Urinary bladder (tissue), 4 donors: ENCODE results near the gene NRCAM. TPM values are rescaled to one million over a fixed set of nuclear protein-coding genes. Genes with fewer than 3 reads are reported as not detected.

Experiments used
- DNase-seq: peaks from one replicate; pipeline ENCODE4 v3.0.0-alpha.2; 2015; ENCODE audit errors: extremely low spot score
- H3K27ac ChIP-seq: one replicate; pipeline ENCODE4 v1.5.1; 2013; ENCODE audit warnings: low read depth, mild to moderate bottlenecking, moderate library complexity
- H3K36me3 ChIP-seq: one replicate; pipeline ENCODE4 v1.6.1; 2013; ENCODE audit warnings: mild to moderate bottlenecking, moderate library complexity; ENCODE audit not compliant: insufficient read depth
- H3K4me1 ChIP-seq: one replicate; pipeline ENCODE4 v1.6.1; 2013; ENCODE audit warnings: mild to moderate bottlenecking, moderate library complexity; ENCODE audit not compliant: insufficient read depth
- H3K4me3 ChIP-seq: one replicate; pipeline ENCODE4 v1.5.1; 2013; ENCODE audit warnings: low read depth, low read length
- WGBS: extraction: QIAGEN DNeasy Blood & Tissue Kit; methylation state at CpG from one replicate; pipeline ENCODE4 v1.1.7; 2013; 5-methylcytosine and 5-hydroxymethylcytosine counted together
- polyA plus RNA-seq: library from polyadenylated mRNA; stranded (reverse); fragments of 200-250 nt; gene quantifications from one replicate; pipeline ENCODE4 v1.2.3, GENCODE V29; 2013
- total RNA-seq: library from RNA; depleted of rRNA; stranded (reverse); fragments of >200 nt; gene quantifications from one replicate; pipeline ENCODE4 v1.2.3, GENCODE V29; 2014
- donor health status: healthy with polysubstance abuse.
- donor health status: healthy.

NRCAM gene
- total and polyA plus RNA-seq, 2 donors, result 2.0 to 9.7 TPM

GRCh38 chr7:108248418-108248817, 207.8 kb downstream of the NRCAM start:
- Histone ChIP-seq H3K36me3 (no peaks in the 10 kb centered on the region), H3K4me3 (no peak overlapping the region), H3K4me1 (no peaks in the 10 kb centered on the region), H3K27ac (no peak overlapping the region)
- WGBS, result 73% methylated on average over 2 of the region's 2 CpGs
- DNase-seq, result no peak

GRCh38 chr7:108247614-108248013, 208.6 kb downstream of the NRCAM start:
- 81% methylated on average over 1 of the region's 1 CpG for WGBS
- no peak overlapping the region for H3K4me3 ChIP-seq
- no peak for DNase-seq
- no peaks in the 10 kb centered on the region for H3K36me3 ChIP-seq
- H3K4me1 ChIP-seq, result no peaks in the 10 kb centered on the region
- H3K27ac ChIP-seq, result no peak overlapping the region

GRCh38 chr7:108246227-108246837, 209.9 kb downstream of the NRCAM start:
- no peak for DNase-seq
- WGBS, result 49% methylated on average over 1 of the region's 1 CpG
- H3K4me3 ChIP-seq, result no peak overlapping the region
- H3K4me1 ChIP-seq, result no peaks in the 10 kb centered on the region
- no peak overlapping the region for H3K27ac ChIP-seq
- no peaks in the 10 kb centered on the region for H3K36me3 ChIP-seq

- DNase-seq, result no peak
These were observed 210.6 kb downstream of the NRCAM start for GRCh38 chr7:108245523-108246226.

GRCh38 chr7:108244110-108244509, 212.1 kb downstream of the NRCAM start:
- H3K27ac ChIP-seq, result no peak overlapping the region
- H3K36me3 ChIP-seq, result no peaks in the 10 kb centered on the region
- DNase-seq, result no peak
- WGBS, result 90% methylated on average over 3 of the region's 3 CpGs
- H3K4me1 ChIP-seq, result no peaks in the 10 kb centered on the region
- H3K4me3 ChIP-seq, result no peak overlapping the region

More at GRCh38 chr7:108245523-108246226, 210.6 kb downstream of the NRCAM start:
- 66% methylated on average over 2 of the region's 2 CpGs for WGBS
- Histone ChIP-seq H3K27ac (no peak overlapping the region), H3K36me3 (no peaks in the 10 kb centered on the region), H3K4me1 (no peaks in the 10 kb centered on the region), H3K4me3 (no peak overlapping the region)

- no peak for DNase-seq
- Histone ChIP-seq H3K36me3 (no peaks in the 10 kb centered on the region), H3K4me3 (no peak overlapping the region), H3K4me1 (no peaks in the 10 kb centered on the region), H3K27ac (no peak overlapping the region)
- WGBS, result 56% methylated on average over 11 of the region's 11 CpGs
These were observed 216.6 kb downstream of the NRCAM start for GRCh38 chr7:108239501-108240225.

GRCh38 chr7:108236681-108237415, 219.4 kb downstream of the NRCAM start:
- Histone ChIP-seq H3K27ac (no peak overlapping the region), H3K36me3 (no peaks in the 10 kb centered on the region), H3K4me1 (no peaks in the 10 kb centered on the region), H3K4me3 (no peak overlapping the region)
- WGBS, result 71% methylated on average over 2 of the region's 2 CpGs
- DNase-seq, result no peak

GRCh38 chr7:108235451-108236061, 220.7 kb downstream of the NRCAM start:
- Histone ChIP-seq H3K36me3 (no peaks in the 10 kb centered on the region), H3K4me3 (no peak overlapping the region), H3K27ac (no peak overlapping the region), H3K4me1 (no peaks in the 10 kb centered on the region)
- 74% methylated on average over 4 of the region's 4 CpGs for WGBS
- no peak for DNase-seq

- no peak for DNase-seq
- H3K36me3 ChIP-seq, result no peaks in the 10 kb centered on the region
- no peak overlapping the region for H3K4me3 ChIP-seq
- no peak overlapping the region for H3K27ac ChIP-seq
- no peaks in the 10 kb centered on the region for H3K4me1 ChIP-seq
These were observed 221.2 kb downstream of the NRCAM start for GRCh38 chr7:108234971-108235450.

GRCh38 chr7:108234281-108234680, 222.0 kb downstream of the NRCAM start:
- DNase-seq, result no peak
- Histone ChIP-seq H3K4me3 (no peak overlapping the region), H3K27ac (no peak overlapping the region), H3K36me3 (no peaks in the 10 kb centered on the region), H3K4me1 (no peaks in the 10 kb centered on the region)
- WGBS, result 78% methylated on average over 2 of the region's 2 CpGs

GRCh38 chr7:108232076-108232475, 224.2 kb downstream of the NRCAM start:
- Histone ChIP-seq H3K36me3 (no peaks in the 10 kb centered on the region), H3K4me3 (no peak overlapping the region), H3K27ac (no peak overlapping the region), H3K4me1 (no peaks in the 10 kb centered on the region)
- DNase-seq, result no peak
- WGBS, result 85% methylated on average over 6 of the region's 6 CpGs

- H3K4me1 ChIP-seq, result no peaks in the 10 kb centered on the region
- no peak for DNase-seq
- H3K27ac ChIP-seq, result no peak overlapping the region
- 93% methylated on average over 2 of the region's 2 CpGs for WGBS
- no peak overlapping the region for H3K4me3 ChIP-seq
- H3K36me3 ChIP-seq, result no peaks in the 10 kb centered on the region
These were observed 225.0 kb downstream of the NRCAM start for GRCh38 chr7:108231221-108231620.

- WGBS, result 63% methylated on average over 3 of the region's 3 CpGs
- DNase-seq, result no peak
These were observed 228.9 kb downstream of the NRCAM start for GRCh38 chr7:108227366-108227765.

More at GRCh38 chr7:108227366-108227765, 228.9 kb downstream of the NRCAM start:
- H3K4me3 ChIP-seq, result no peak overlapping the region
- H3K36me3 ChIP-seq, result no peaks in the 10 kb centered on the region
- H3K4me1 ChIP-seq, result no peaks in the 10 kb centered on the region
- H3K27ac ChIP-seq, result no peak overlapping the region
